Parathyroid adenoma (tissue), 2 donors: ENCODE data around the gene SLC9B1.

Experiments
- H2AFZ ChIP-seq: fragments of 300-600 bp; sonication (generic); one replicate; pipeline ENCODE4 v1.7.0; 2017; ENCODE audit warnings: antibody characterized with exemption, mild to moderate bottlenecking
- H3K27ac ChIP-seq: fragments of 300-600 bp; sonication (generic); one replicate; pipeline ENCODE4 v1.7.0; 2017
- H3K27me3 ChIP-seq: fragments of 300-600 bp; sonication (generic); one replicate; pipeline ENCODE4 v1.7.0; 2017; ENCODE audit warnings: low read length; ENCODE audit not compliant: control insufficient read depth, insufficient read depth
- H3K36me3 ChIP-seq: fragments of 300-600 bp; sonication (generic); one replicate; pipeline ENCODE4 v1.7.0; 2017; ENCODE audit warnings: low read length; ENCODE audit not compliant: control insufficient read depth, insufficient read depth
- H3K4me1 ChIP-seq: fragments of 300-600 bp; sonication (generic); one replicate; pipeline ENCODE4 v1.7.0; 2017; ENCODE audit warnings: control low read depth
- H3K4me2 ChIP-seq: fragments of 300-600 bp; sonication (generic); one replicate; pipeline ENCODE4 v1.7.0; 2017; ENCODE audit warnings: low read length
- H3K4me3 ChIP-seq: fragments of 300-600 bp; sonication (generic); one replicate; pipeline ENCODE4 v1.7.0; 2017; ENCODE audit warnings: low read depth, low read length
- H3K79me2 ChIP-seq: fragments of 300-600 bp; sonication (generic); one replicate; pipeline ENCODE4 v1.7.0; 2017; ENCODE audit warnings: control low read depth
- H3K9ac ChIP-seq: fragments of 300-600 bp; sonication (generic); one replicate; pipeline ENCODE4 v1.7.0; 2017; ENCODE audit warnings: mild to moderate bottlenecking
- H3K9me3 ChIP-seq: fragments of 300-600 bp; sonication (generic); one replicate; pipeline ENCODE4 v1.7.0; 2017; ENCODE audit warnings: low read length; ENCODE audit not compliant: control insufficient read depth
- CTCF ChIP-seq: fragments of 300-600 bp; sonication (generic); IDR thresholded peaks from one replicate; pipeline ENCODE4 v1.7.0; 2017; ENCODE audit warnings: antibody characterized with exemption, mild to moderate bottlenecking
- donor health status: primary hyperparathyroidism.

Gene SLC9B1

GRCh38 chr4:102862747-102863146 is 156.8 kb downstream of the SLC9B1 start:
- H3K27ac ChIP-seq, result no peak overlapping the region
- no peaks in the 10 kb centered on the region for H3K27me3 ChIP-seq
- H3K9ac ChIP-seq, result no peak overlapping the region
- H3K4me1 ChIP-seq, result no peaks in the 10 kb centered on the region
- H2AFZ ChIP-seq, result no peak overlapping the region
- peaks cover 5% of the 10 kb centered on the region for H3K79me2 ChIP-seq
- H3K9me3 ChIP-seq, result no peaks in the 10 kb centered on the region
- no peaks in the 10 kb centered on the region for H3K36me3 ChIP-seq
- H3K4me2 ChIP-seq, result no peak overlapping the region
- TF ChIP-seq CTCF, result no peak
- H3K4me3 ChIP-seq, result no peak overlapping the region

- Histone ChIP-seq H3K4me2 (no peak overlapping the region), H3K27me3 (no peaks in the 10 kb centered on the region), H3K4me1 (no peaks in the 10 kb centered on the region), H2AFZ (no peak overlapping the region), H3K9ac (no peak overlapping the region), H3K27ac (no peak overlapping the region), H3K9me3 (no peaks in the 10 kb centered on the region), H3K4me3 (no peak overlapping the region), H3K36me3 (no peaks in the 10 kb centered on the region), H3K79me2 (peaks cover 5% of the 10 kb centered on the region)
- TF ChIP-seq CTCF, result no peak
Observed at GRCh38 chr4:102862016-102862415, 157.5 kb downstream of the SLC9B1 start.

- no peak overlapping the region for H2AFZ ChIP-seq
- H3K27me3 ChIP-seq, result no peaks in the 10 kb centered on the region
- no peaks in the 10 kb centered on the region for H3K9me3 ChIP-seq
- peaks cover 5% of the 10 kb centered on the region for H3K79me2 ChIP-seq
- H3K4me1 ChIP-seq, result no peaks in the 10 kb centered on the region
- H3K4me3 ChIP-seq, result no peak overlapping the region
- H3K9ac ChIP-seq, result no peak overlapping the region
- H3K27ac ChIP-seq, result no peak overlapping the region
- TF ChIP-seq CTCF, result no peak
- H3K36me3 ChIP-seq, result no peaks in the 10 kb centered on the region
- no peak overlapping the region for H3K4me2 ChIP-seq
Observed at GRCh38 chr4:102860611-102861324, 158.7 kb downstream of the SLC9B1 start.

GRCh38 chr4:102858828-102859464 is 160.6 kb downstream of the SLC9B1 start:
- Histone ChIP-seq H3K27ac (no peak overlapping the region), H3K27me3 (no peaks in the 10 kb centered on the region), H2AFZ (no peak overlapping the region), H3K9ac (no peak overlapping the region), H3K79me2 (peaks cover 5% of the 10 kb centered on the region), H3K9me3 (no peaks in the 10 kb centered on the region), H3K4me3 (no peak overlapping the region), H3K4me1 (no peaks in the 10 kb centered on the region), H3K4me2 (no peak overlapping the region), H3K36me3 (no peaks in the 10 kb centered on the region)
- TF ChIP-seq CTCF, result no peak
